K562 (cell line): ENCODE data around the gene PITPNM1. TPM values are rescaled to one million over a fixed set of nuclear protein-coding genes. Genes with fewer than 3 reads are reported as not detected.

Experiments
- ATAC-seq: fragments of 200-7000 bp; cut with Tn5 transposase; 3 replicates; pipeline ENCODE4 v1.9.1; 2020; ENCODE audit warnings: moderate library complexity
- BruUV-seq: library from RNA; stranded (reverse); fragments of 400-500 nt; replicated peaks from 2 replicates; lab custom pipeline; 2021; lab: Mats Ljungman, UMichigan
- CTCF ChIA-PET: fragments of 300-600 bp; formaldehyde crosslinking; extraction: SDS; loops from one replicate; lab custom pipeline; 2021; ENCODE audit warnings: low intra/inter-chr PET ratio; lab: Yijun Ruan, JAX
- POLR2A ChIA-PET: fragments of 300-600, 350-650 bp; sonication (Branson Sonifier 250); formaldehyde crosslinking; extraction: SDS; loops from one replicate; lab custom pipeline; 2021; ENCODE audit warnings: antibody characterized with exemption, inconsistent platforms; lab: Yijun Ruan, JAX
- DNase-seq, 4 experiments: peaks; one replicate each; pipeline versions ENCODE4 v3.0.0 to v3.0.0-alpha.2; 2011 to 2018; ENCODE audit warnings: low spot score in 3 of 4, mixed read lengths in 3 of 4; ENCODE audit errors: extremely low read depth in 1 of 4
- FAIRE-seq: peaks from 2 replicates; lab custom pipeline; 2011; peaks lifted over from hg19 to GRCh38; lab: Jason Lieb, UNC
- H2AFZ ChIP-seq: 2 replicates; pipeline ENCODE4 v1.6.0; 2011; ENCODE audit warnings: low read depth, low read length, control low read depth, inconsistent platforms
- H3K27ac ChIP-seq: fragments of 200-600 bp; 3 replicates; pipeline ENCODE4 v1.8.0; 2011; ENCODE audit warnings: low read depth, mild to moderate bottlenecking, control low read depth, inconsistent platforms, low read length, moderate library complexity, mixed read lengths; ENCODE audit errors: extremely low read depth
- H3K27me3 ChIP-seq, 2 experiments: fragments of 300-600 bp in 1 of 2; 2 replicates in 1 of 2; 3 replicates in 1 of 2; pipeline versions ENCODE4 v1.6.0 to v1.8.0; 2011; ENCODE audit warnings: inconsistent platforms in 2 of 2, low read length in 2 of 2, mild to moderate bottlenecking in 1 of 2, mixed read lengths in 1 of 2, moderate library complexity in 1 of 2; ENCODE audit not compliant: control insufficient read depth in 2 of 2, insufficient read depth in 2 of 2
- H3K36me3 ChIP-seq: fragments of 300-600 bp; 3 replicates; pipeline ENCODE4 v1.8.0; 2011; ENCODE audit warnings: mild to moderate bottlenecking, low read length, inconsistent platforms; ENCODE audit not compliant: control insufficient read depth, insufficient read depth
- H3K4me1 ChIP-seq, 2 experiments: fragments of 200-600 bp in 1 of 2; replicated peaks in 1 of 2; 2 replicates in 1 of 2; 3 replicates in 1 of 2; pipeline versions ENCODE4 v1.5.1 to v1.8.0; 2011; ENCODE audit warnings: inconsistent platforms in 2 of 2, low read length in 2 of 2, mild to moderate bottlenecking in 1 of 2, mixed read lengths in 1 of 2, moderate library complexity in 1 of 2; ENCODE audit not compliant: control insufficient read depth in 2 of 2, insufficient read depth in 2 of 2
- H3K4me2 ChIP-seq: 2 replicates; pipeline ENCODE4 v1.6.1; 2011; ENCODE audit warnings: low read length, control low read depth, inconsistent platforms, mixed read lengths; ENCODE audit not compliant: insufficient read depth
- H3K4me3 ChIP-seq: fragments of 200-600 bp; sonication (generic), shearing (Covaris generic); 2 replicates; pipeline ENCODE4 v1.5.1; 2016; ENCODE audit warnings: control low read depth, inconsistent platforms
- H3K79me2 ChIP-seq: fragments of 200-600 bp; 3 replicates; pipeline ENCODE4 v1.8.0; 2011; ENCODE audit warnings: low read length, inconsistent platforms; ENCODE audit not compliant: control insufficient read depth, insufficient read depth
- H3K9ac ChIP-seq, 2 experiments: 2 replicates each; pipeline versions ENCODE4 v1.6.0 to v1.6.1; 2011; ENCODE audit warnings: low read depth in 2 of 2, low read length in 2 of 2, control low read depth in 1 of 2, inconsistent platforms in 1 of 2, mild to moderate bottlenecking in 1 of 2, mixed read lengths in 1 of 2; ENCODE audit not compliant: insufficient read depth in 1 of 2
- H3K9me1 ChIP-seq: one replicate; pipeline ENCODE4 v1.6.0; 2011; ENCODE audit warnings: inconsistent platforms, mild to moderate bottlenecking, low read length, moderate library complexity; ENCODE audit not compliant: control insufficient read depth, insufficient read depth
- H3K9me3 ChIP-seq: replicated peaks from 2 replicates; pipeline ENCODE4 v1.5.1; 2011; ENCODE audit warnings: low read depth, low read length, inconsistent platforms; ENCODE audit not compliant: control insufficient read depth, insufficient read depth
- H4K20me1 ChIP-seq: replicated peaks from 2 replicates; pipeline ENCODE4 v1.6.1; 2011; ENCODE audit warnings: low read length, inconsistent platforms, mixed read lengths; ENCODE audit not compliant: control insufficient read depth, insufficient read depth
- ETV1 ChIP-seq: fragments of 450-650 bp; conservative IDR thresholded peaks from 2 replicates; pipeline ENCODE4 v1.6.1; 2016; ENCODE audit warnings: missing genetic modification characterization, control low read depth, low read depth, missing compliant biosample characterization
- MTA1 ChIP-seq: fragments of 450-650 bp; IDR thresholded peaks from 2 replicates; pipeline ENCODE4 v1.6.1; 2017; ENCODE audit warnings: borderline replicate concordance
- PCBP1 ChIP-seq: fragments of 200-400 bp; formaldehyde crosslinking; IDR thresholded peaks from 2 replicates; pipeline ENCODE4 v1.6.1; 2018; ENCODE audit warnings: mild to moderate bottlenecking, low read depth, low read length; ENCODE audit not compliant: poor library complexity, severe bottlenecking
- POLR2G ChIP-seq: fragments of 200-400 bp; formaldehyde crosslinking; IDR thresholded peaks from 2 replicates; pipeline ENCODE4 v1.6.1; 2017; ENCODE audit warnings: low read depth, mild to moderate bottlenecking, antibody characterized with exemption, low read length, moderate library complexity
- PTTG1 ChIP-seq: fragments of 450-650 bp; IDR thresholded peaks from 2 replicates; pipeline ENCODE4 v1.6.1; 2016; ENCODE audit warnings: low read depth, mild to moderate bottlenecking, missing genetic modification characterization, missing compliant biosample characterization
- WGBS: fragments of 100-300 bp; shearing (Covaris generic); methylation state at CpG from one replicate; pipeline ENCODE4 v1.1.6; 2016; ENCODE audit warnings: low coverage, mixed read lengths; ENCODE audit not compliant: insufficient coverage; ENCODE audit errors: missing lambda C conversion rate; 5-methylcytosine and 5-hydroxymethylcytosine counted together
- in situ Hi-C: fragments of 300-500 bp; cut with MboI; formaldehyde crosslinking; loops from 4 replicates; pipeline ENCODE4 v1.15.0; 2018; ENCODE audit warnings: inconsistent platforms, mixed read lengths
- intact Hi-C: fragments of 100-400 bp; cut with micrococcal nuclease; formaldehyde crosslinking; loops from 2 replicates; pipeline ENCODE4 v1.14.2; 2022
- polyA plus RNA-seq, 8 experiments: library from polyadenylated mRNA; depleted of rRNA in 4 of 8; stranded (reverse) in 5 of 8; unstranded in 3 of 8; fragments of >200 nt; fragmentation: Nextera tagmentation in 2 of 8; fragmentation: Illumina TruSeq in 1 of 8; extraction: Ambion mirVana in 2 of 8; extraction: Trizol in 1 of 8; gene quantifications; 2 replicates each; pipeline versions ENCODE4 v1.2.1 to v1.2.3, GENCODE V29; 2011 to 2014; ENCODE audit warnings: inconsistent platforms in 1 of 8, missing spikeins in 1 of 8
- total RNA-seq, 7 experiments: library from RNA; depleted of rRNA in 6 of 7; stranded (reverse); fragments of >200 nt in 6 of 7; fragmentation: Illumina TruSeq in 2 of 7; extraction: Trizol in 2 of 7; gene quantifications; 2 replicates each; pipeline versions ENCODE4 v1.2.1 to v1.2.3, GENCODE V29; 2011 to 2021; ENCODE audit warnings: low replicate concordance in 1 of 7

PITPNM1 gene
- total and polyA plus RNA-seq, 9 of the 15 experiments (the other 6 are each of a cell fraction or from before 2014, with no cell fraction given) = 0.11 to 53.7 (median 16.0) TPM

DNA sequence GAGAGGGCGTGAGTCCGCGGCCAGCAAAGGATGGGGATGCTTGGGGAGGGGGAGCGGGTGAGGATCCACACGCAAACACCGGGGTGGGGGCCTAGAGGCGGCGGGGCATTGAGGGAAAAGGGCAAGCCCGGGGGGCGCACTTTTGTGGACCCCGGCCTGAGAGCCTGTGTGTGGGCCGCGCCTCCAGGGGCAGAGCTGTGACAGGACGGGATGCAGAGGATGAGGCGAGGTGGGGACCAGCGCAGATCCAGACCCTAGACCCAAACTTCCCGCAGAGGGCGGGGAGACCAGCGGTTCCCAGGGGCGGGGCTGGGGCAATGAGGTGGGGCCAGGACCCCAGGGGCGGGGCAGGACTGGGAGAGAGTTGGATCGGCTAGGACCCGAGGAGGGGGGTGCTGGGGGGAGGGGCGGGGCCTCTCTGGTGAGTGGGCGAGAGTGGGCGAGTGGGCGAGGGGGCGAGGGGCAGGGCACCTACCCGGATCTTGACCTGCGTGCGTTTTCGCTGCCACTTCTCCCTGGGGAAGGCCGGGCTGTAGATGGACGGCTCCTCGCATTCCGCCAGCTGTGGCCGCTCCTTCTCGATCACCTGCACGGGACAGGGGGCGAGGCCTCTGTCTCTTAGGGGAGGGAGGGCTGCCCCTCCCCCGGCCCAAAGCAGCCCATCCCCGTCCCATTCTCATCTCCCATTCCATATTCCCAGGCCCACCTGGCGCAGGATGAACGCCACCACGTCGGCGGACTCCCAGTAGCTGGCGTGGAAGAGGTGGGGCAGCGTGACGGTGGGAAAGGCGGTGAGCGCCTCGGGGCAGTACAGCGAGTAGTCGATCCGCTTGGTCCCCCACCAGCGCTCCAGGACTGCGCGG, 10.6 kb downstream of the PITPNM1 start:
- Histone ChIP-seq H4K20me1 (no peaks in the 10 kb centered on the region), H3K4me1 (peaks cover 0 to 72% of the 10 kb centered on the region in 2 experiments; a peak in 2 of 5 replicates), H3K9me3 (no peaks in the 10 kb centered on the region), H3K27ac (no peak overlapping the region), H2AFZ (no peak overlapping the region), H3K79me2 (no peaks in the 10 kb centered on the region), H3K4me2 (no peak overlapping the region), H3K36me3 (peaks cover 92% of the 10 kb centered on the region; the same call in 2 of the 3 replicates), H3K9me1 (no peaks in the 10 kb centered on the region), H3K9ac (no peak overlapping the region; a peak in 1 of 4 replicates), H3K4me3 (no peak overlapping the region), H3K27me3 (no peaks in the 10 kb centered on the region)
- ChIA-PET POLR2A (interaction anchor here (0.6 kb wide), 1 partner anchor 66 kb away, joined by 3 read pairs; no protein-coding TSS in a partner anchor), CTCF (no interaction called here)
- in situ Hi-C loops (no loop called here), intact Hi-C loops (no loop called here)
- no TSS peak for BruUV-seq
- no peak for ATAC-seq
- TF ChIP-seq MTA1 (no peak), POLR2G (peak; percentile 30), PCBP1 (peak; percentile 55), PTTG1 (tag) (no peak), ETV1 (tag) (no peak)
- FAIRE-seq = no peak
- DNase-seq = peak in 1 of 4 experiments; percentile 42
- 98% methylated on average over 25 of the region's 59 CpGs for WGBS
